Neuronal stem cell (in vitro differentiated cells): Measurements from ENCODE around the gene PHF5A.

Experiments used
- DNase-seq: peaks from one replicate; pipeline ENCODE4 v3.0.0-alpha.2; 2013; ENCODE audit warnings: low spot score
- H2AFZ ChIP-seq: one replicate; pipeline ENCODE4 v1.6.1; 2013; ENCODE audit warnings: mild to moderate bottlenecking, low read length, inconsistent platforms
- H2AK5ac ChIP-seq: 2 replicates; pipeline ENCODE4 v1.6.1; 2013; ENCODE audit warnings: low read depth, mild to moderate bottlenecking, inconsistent platforms, low read length, moderate library complexity, mixed read lengths
- H2BK120ac ChIP-seq: 2 replicates; pipeline ENCODE4 v1.6.1; 2013; ENCODE audit warnings: low read depth, mild to moderate bottlenecking, inconsistent platforms, low read length, moderate library complexity, mixed read lengths
- H2BK12ac ChIP-seq: one replicate; pipeline ENCODE4 v1.6.1; 2013; ENCODE audit warnings: low read length, inconsistent platforms
- H2BK15ac ChIP-seq: 2 replicates; pipeline ENCODE4 v1.6.1; 2013; ENCODE audit warnings: mild to moderate bottlenecking, low read length, inconsistent platforms, mixed read lengths
- H2BK5ac ChIP-seq: one replicate; pipeline ENCODE4 v1.6.1; 2013; ENCODE audit warnings: inconsistent platforms, mild to moderate bottlenecking, low read length, moderate library complexity
- H3K14ac ChIP-seq: one replicate; pipeline ENCODE4 v1.6.1; 2013; ENCODE audit warnings: low read length, inconsistent platforms
- H3K18ac ChIP-seq: 2 replicates; pipeline ENCODE4 v1.6.1; 2013; ENCODE audit warnings: low read length, inconsistent platforms
- H3K23ac ChIP-seq: 2 replicates; pipeline ENCODE4 v1.6.1; 2013; ENCODE audit warnings: low read depth, mild to moderate bottlenecking, mixed read lengths, low read length, inconsistent platforms; ENCODE audit not compliant: poor library complexity
- H3K27ac ChIP-seq: replicated peaks from 3 replicates; pipeline ENCODE4 v1.5.1; 2013; ENCODE audit warnings: low read length, inconsistent platforms
- H3K27me3 ChIP-seq, 3 experiments: 2 replicates each; pipeline ENCODE4 v1.6.1; 2013; ENCODE audit warnings: low read length in 3 of 3, mild to moderate bottlenecking in 2 of 3, inconsistent platforms in 1 of 3, low read depth in 1 of 3, mixed read lengths in 1 of 3, moderate library complexity in 1 of 3; ENCODE audit not compliant: control insufficient read depth in 3 of 3, insufficient read depth in 3 of 3
- H3K36me3 ChIP-seq, 2 donors: replicated peaks in 1 of 2; 2 replicates each; pipeline ENCODE4 v1.6.1; 2013; ENCODE audit warnings: low read length in 2 of 2; ENCODE audit not compliant: control insufficient read depth in 2 of 2, insufficient read depth in 2 of 2
- H3K4ac ChIP-seq: 2 replicates; pipeline ENCODE4 v1.6.1; 2013; ENCODE audit warnings: inconsistent platforms, mild to moderate bottlenecking, low read length, moderate library complexity
- H3K4me1 ChIP-seq, 2 donors: 1 replicate in 1 of 2; 2 replicates in 1 of 2; pipeline ENCODE4 v1.6.1; 2013; ENCODE audit warnings: low read length in 2 of 2, low read depth in 1 of 2; ENCODE audit not compliant: control insufficient read depth in 2 of 2, insufficient read depth in 1 of 2
- H3K4me2 ChIP-seq: one replicate; pipeline ENCODE4 v1.6.1; 2013; ENCODE audit warnings: mild to moderate bottlenecking, low read length, inconsistent platforms; ENCODE audit not compliant: insufficient read depth, poor library complexity, severe bottlenecking
- H3K4me3 ChIP-seq, 2 donors: 2 replicates each; pipeline ENCODE4 v1.5.1; 2013; ENCODE audit warnings: low read length in 2 of 2, mild to moderate bottlenecking in 2 of 2, inconsistent platforms in 1 of 2, moderate library complexity in 1 of 2
- H3K79me1 ChIP-seq: one replicate; pipeline ENCODE4 v1.6.1; 2013; ENCODE audit warnings: low read depth, mild to moderate bottlenecking, inconsistent platforms, low read length, moderate library complexity
- H3K9ac ChIP-seq: one replicate; pipeline ENCODE4 v1.6.1; 2013; ENCODE audit warnings: mild to moderate bottlenecking, low read depth, low read length, inconsistent platforms; ENCODE audit not compliant: poor library complexity
- H3K9me3 ChIP-seq, 2 donors: replicated peaks in 1 of 2; 2 replicates each; pipeline versions ENCODE3 to v1.6.1; 2013; ENCODE audit warnings: low read length in 2 of 2, mild to moderate bottlenecking in 2 of 2, inconsistent platforms in 1 of 2, low read depth in 1 of 2, mixed read lengths in 1 of 2, moderate library complexity in 1 of 2; ENCODE audit not compliant: control insufficient read depth in 2 of 2, insufficient read depth in 1 of 2
- H4K8ac ChIP-seq: one replicate; pipeline ENCODE4 v1.6.1; 2013; ENCODE audit warnings: low read depth, mild to moderate bottlenecking, inconsistent platforms, low read length, moderate library complexity
- H4K91ac ChIP-seq: one replicate; pipeline ENCODE4 v1.6.1; 2013; ENCODE audit warnings: low read length, low read depth, mild to moderate bottlenecking, inconsistent platforms; ENCODE audit not compliant: poor library complexity
- WGBS, 2 donors: extraction: QIAGEN DNeasy Blood & Tissue Kit; methylation state at CpG; one replicate each; pipeline ENCODE4 v1.1.7; 2013; ENCODE audit warnings: missing lambda C conversion rate in 2 of 2, mixed read lengths in 1 of 2; ENCODE audit not compliant: insufficient read length in 2 of 2, insufficient replicate concordance in 1 of 2; ENCODE audit errors: extremely low coverage in 2 of 2; 5-methylcytosine and 5-hydroxymethylcytosine counted together

Gene PHF5A

DNA sequence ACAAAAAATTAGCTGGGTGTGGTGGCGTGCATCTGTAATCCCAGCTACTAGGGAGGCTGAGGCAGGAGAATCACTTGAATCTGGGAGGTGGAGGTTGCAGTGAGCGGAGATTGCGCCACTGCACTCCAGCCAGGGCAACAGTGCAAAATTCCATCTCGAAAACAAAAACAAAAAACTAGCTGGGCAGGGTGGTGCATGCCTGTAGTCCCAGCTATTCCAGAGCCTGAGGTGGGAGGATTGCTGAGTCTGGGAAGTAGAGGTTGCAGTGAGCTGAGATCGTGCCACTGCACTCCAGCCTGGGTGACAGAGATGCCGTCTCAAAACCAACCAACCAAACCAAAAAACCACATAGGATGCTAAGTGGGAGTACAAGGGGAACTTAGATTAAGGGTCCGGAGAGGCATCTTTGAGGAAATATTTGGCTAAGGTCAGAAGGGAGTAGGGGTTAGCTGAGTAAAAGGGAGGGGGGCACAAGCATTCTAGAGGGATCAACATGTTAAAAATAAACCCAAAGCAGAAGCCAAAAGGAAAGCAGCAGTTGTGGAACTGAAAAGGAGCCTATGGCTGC lies 10.2 kb downstream of the PHF5A start:
- Histone ChIP-seq H3K27me3 (no peaks in the 10 kb centered on the region), H2BK15ac (no peak overlapping the region), H3K14ac (no peak overlapping the region), H3K18ac (no peak overlapping the region), H3K9me3 (no peaks in the 10 kb centered on the region), H3K4ac (no peak overlapping the region), H3K79me1 (peaks cover 2% of the 10 kb centered on the region), H3K23ac (no peak overlapping the region), H3K4me1 (no peaks in the 10 kb centered on the region), H2AK5ac (no peak overlapping the region), H3K36me3 (peaks cover 18 to 62% of the 10 kb centered on the region in 2 donors), H2BK12ac (no peak overlapping the region), H3K9ac (no peak overlapping the region), H4K8ac (no peak overlapping the region), H2BK5ac (no peak overlapping the region), H3K4me2 (no peak overlapping the region), H3K4me3 (no peak overlapping the region), H3K27ac (no peak overlapping the region), H2AFZ (no peak overlapping the region), H4K91ac (no peak overlapping the region), H2BK120ac (no peak overlapping the region)
- no peak for DNase-seq
- WGBS, 2 donors: no CpG with 5 or more reads among the region's 7 CpGs

DNA sequence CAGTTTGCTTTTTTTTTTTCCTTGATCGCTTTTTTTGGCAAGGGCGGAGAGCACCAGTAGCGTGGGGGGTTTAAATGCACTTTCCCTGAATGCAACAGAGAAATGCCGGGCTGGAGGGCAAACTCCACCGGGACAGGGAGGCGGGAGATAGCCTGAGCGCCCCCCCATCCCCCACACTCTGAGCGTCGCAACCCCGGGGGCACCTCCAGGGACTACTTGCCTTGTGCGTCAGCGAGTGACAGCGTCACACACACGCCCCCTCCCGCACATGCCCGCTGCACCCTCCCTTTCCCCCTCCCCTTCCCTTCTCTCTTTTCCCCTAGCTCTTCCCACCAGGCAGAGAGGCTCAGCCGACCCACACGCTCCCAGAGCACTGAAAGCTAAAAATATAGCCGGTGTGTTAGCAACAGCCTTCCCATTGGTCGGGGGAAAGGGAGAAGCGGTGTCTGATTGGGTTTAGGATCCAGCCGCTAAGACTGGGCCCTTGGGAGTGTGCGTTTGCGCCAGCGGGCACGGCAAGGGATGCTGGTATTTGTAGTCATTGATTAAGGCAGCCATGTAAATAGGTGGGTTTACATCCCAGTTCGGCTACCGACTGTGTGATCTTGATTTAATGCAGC lies 20.2 kb downstream of the PHF5A start:
- H2AK5ac ChIP-seq: peak overlapping the region; percentile 98
- H2AFZ ChIP-seq: peak overlapping the region; percentile 71
- DNase-seq: peak; percentile 99
- no CpG with 5 or more reads among the region's 28 CpGs for WGBS, 2 donors
- H4K8ac ChIP-seq: no peak overlapping the region
- H3K79me1 ChIP-seq: no peaks in the 10 kb centered on the region
- peak overlapping the region; percentile 85 to 87 for H3K4me3 ChIP-seq
- peak overlapping the region; percentile 86 for H3K14ac ChIP-seq
- no peaks in the 10 kb centered on the region for H3K9me3 ChIP-seq
- H3K27ac ChIP-seq: peak overlapping the region; percentile 97
- H2BK15ac ChIP-seq: peak overlapping the region; percentile 53
- peaks cover 2 to 9% of the 10 kb centered on the region in 2 donors for H3K36me3 ChIP-seq
- peak overlapping the region; percentile 99 for H3K9ac ChIP-seq
- peak overlapping the region; percentile 91 for H3K23ac ChIP-seq
- peak overlapping the region; percentile 100 for H2BK5ac ChIP-seq
- H3K18ac ChIP-seq: peak overlapping the region; percentile 98
- peak overlapping the region; percentile 90 for H3K4ac ChIP-seq
- H3K4me1 ChIP-seq: peaks cover 5 to 11% of the 10 kb centered on the region in 2 donors
- peak overlapping the region; percentile 100 for H3K4me2 ChIP-seq
- peak overlapping the region; percentile 22 for H4K91ac ChIP-seq
- peak overlapping the region; percentile 97 for H2BK120ac ChIP-seq
- H2BK12ac ChIP-seq: peak overlapping the region; percentile 92
- H3K27me3 ChIP-seq: no peaks in the 10 kb centered on the region

DNA sequence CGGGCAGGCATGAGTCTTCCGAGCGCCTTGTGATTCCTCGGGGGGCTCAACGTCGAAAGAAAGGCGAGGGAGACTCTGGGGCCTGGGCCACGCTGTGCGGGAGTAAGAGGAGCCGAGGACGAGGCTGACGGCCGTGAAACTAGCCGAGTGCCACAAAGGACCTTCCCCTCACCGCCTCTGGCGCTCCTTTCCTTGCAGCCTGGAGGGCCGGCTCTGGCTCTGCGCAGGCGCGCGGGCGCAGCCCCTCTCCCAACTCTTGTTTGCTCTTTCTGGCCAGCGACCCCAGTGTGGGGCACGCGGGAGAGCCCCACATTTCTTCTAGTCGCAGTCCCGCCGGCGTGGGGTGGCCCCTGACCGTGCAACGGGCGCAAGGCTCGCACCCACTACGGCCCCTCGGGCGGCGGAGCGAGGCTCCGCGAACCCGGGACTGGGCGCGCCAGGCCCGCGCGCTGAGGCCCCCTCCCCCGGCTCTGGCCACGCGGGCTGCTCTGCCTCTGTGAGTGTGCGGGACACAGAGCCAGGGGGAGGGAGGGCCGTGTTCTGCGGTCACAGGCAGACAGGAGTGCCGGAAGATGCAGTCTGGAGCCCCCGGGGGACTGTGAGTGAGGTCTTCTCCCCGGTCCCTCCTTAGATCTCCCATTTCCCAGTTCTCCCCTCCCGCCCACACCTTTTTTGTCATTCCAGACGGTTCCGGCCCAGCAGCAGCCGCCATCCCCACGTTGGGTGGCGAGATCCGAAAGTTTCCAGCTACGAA lies 20.9 kb downstream of the PHF5A start:
- peak overlapping the region; percentile 97 for H3K27ac ChIP-seq
- H2AFZ ChIP-seq: peak overlapping the region; percentile 71
- peak overlapping the region; percentile 99 for H3K9ac ChIP-seq
- peak overlapping the region; percentile 85 to 87 for H3K4me3 ChIP-seq
- H3K18ac ChIP-seq: peak overlapping the region; percentile 98
- H3K9me3 ChIP-seq: no peaks in the 10 kb centered on the region
- H2BK5ac ChIP-seq: peak overlapping the region; percentile 100
- peak overlapping the region; percentile 97 for H2BK120ac ChIP-seq
- H2AK5ac ChIP-seq: peak overlapping the region; percentile 98
- peak overlapping the region; percentile 81 for H2BK15ac ChIP-seq
- H3K36me3 ChIP-seq: peaks cover 6 to 14% of the 10 kb centered on the region in 2 donors
- peak overlapping the region; percentile 98 for H4K91ac ChIP-seq
- H3K27me3 ChIP-seq: no peaks in the 10 kb centered on the region
- DNase-seq: peak; percentile 75
- H3K4me2 ChIP-seq: peak overlapping the region; percentile 100
- H3K14ac ChIP-seq: peak overlapping the region; percentile 86
- H3K4ac ChIP-seq: peak overlapping the region; percentile 90
- peak overlapping the region; percentile 92 for H2BK12ac ChIP-seq
- peak overlapping the region; percentile 100 for H3K23ac ChIP-seq
- H3K4me1 ChIP-seq: peaks cover 5 to 11% of the 10 kb centered on the region in 2 donors
- no CpG with 5 or more reads among the region's 63 CpGs for WGBS, 2 donors
- peak overlapping the region; percentile 89 for H4K8ac ChIP-seq
- peaks cover 3% of the 10 kb centered on the region for H3K79me1 ChIP-seq
